Cardiac muscle cell (in vitro differentiated cells and primary cell): ENCODE data around the gene IL13. TPM values are rescaled to one million over a fixed set of nuclear protein-coding genes. Genes with fewer than 3 reads are reported as not detected.

Experiments used
- DNase-seq, 2 donors: peaks; one replicate each; pipeline versions ENCODE4 v3.0.0 to v3.0.0-alpha.2; 2010 to 2017; ENCODE audit warnings: low read depth in 1 of 2, low spot score in 1 of 2
- H3K27ac ChIP-seq: fragments of 200-600 bp; sonication (generic); 2 replicates; pipeline ENCODE4 v1.5.1; 2016
- H3K27me3 ChIP-seq: fragments of 200-600 bp; sonication (generic); 2 replicates; pipeline ENCODE4 v1.6.0; 2016; ENCODE audit warnings: control low read depth
- H3K36me3 ChIP-seq: fragments of 200-600 bp; sonication (generic); 2 replicates; pipeline ENCODE4 v1.5.1; 2016; ENCODE audit warnings: control low read depth
- H3K4me1 ChIP-seq: fragments of 200-600 bp; sonication (generic); 2 replicates; pipeline ENCODE4 v1.8.1; 2017; ENCODE audit warnings: low read depth, mild to moderate bottlenecking, mixed run types
- H3K4me3 ChIP-seq: fragments of 200-600 bp; sonication (generic); 2 replicates; pipeline ENCODE4 v1.5.1; 2016; ENCODE audit warnings: mild to moderate bottlenecking
- H3K9me3 ChIP-seq: fragments of 200-600 bp; sonication (generic); 2 replicates; pipeline ENCODE4 v1.5.1; 2017; ENCODE audit warnings: low read depth, mild to moderate bottlenecking, control low read depth
- CTCF ChIP-seq: IDR thresholded peaks from 2 replicates; pipeline ENCODE4 v1.5.1; 2012; ENCODE audit warnings: low read depth, mild to moderate bottlenecking, low read length
- polyA plus RNA-seq: library from polyadenylated mRNA; unstranded; fragments of >200 nt; fragmentation: Nextera tagmentation; extraction: Ambion mirVana; gene quantifications from 2 replicates; pipeline ENCODE4 v1.2.1, GENCODE V29; 2016
- total RNA-seq: library from RNA; depleted of rRNA; stranded (reverse); fragments of >200 nt; gene quantifications from 2 replicates; pipeline ENCODE4 v1.2.3, GENCODE V29; 2016

IL13 gene
- total and polyA plus RNA-seq, 2 experiments from 2014 or later: not detected

- DNase-seq: no peak
Observed at GRCh38 chr5:132679166-132679565, 21.2 kb downstream of the IL13 start.

DNA sequence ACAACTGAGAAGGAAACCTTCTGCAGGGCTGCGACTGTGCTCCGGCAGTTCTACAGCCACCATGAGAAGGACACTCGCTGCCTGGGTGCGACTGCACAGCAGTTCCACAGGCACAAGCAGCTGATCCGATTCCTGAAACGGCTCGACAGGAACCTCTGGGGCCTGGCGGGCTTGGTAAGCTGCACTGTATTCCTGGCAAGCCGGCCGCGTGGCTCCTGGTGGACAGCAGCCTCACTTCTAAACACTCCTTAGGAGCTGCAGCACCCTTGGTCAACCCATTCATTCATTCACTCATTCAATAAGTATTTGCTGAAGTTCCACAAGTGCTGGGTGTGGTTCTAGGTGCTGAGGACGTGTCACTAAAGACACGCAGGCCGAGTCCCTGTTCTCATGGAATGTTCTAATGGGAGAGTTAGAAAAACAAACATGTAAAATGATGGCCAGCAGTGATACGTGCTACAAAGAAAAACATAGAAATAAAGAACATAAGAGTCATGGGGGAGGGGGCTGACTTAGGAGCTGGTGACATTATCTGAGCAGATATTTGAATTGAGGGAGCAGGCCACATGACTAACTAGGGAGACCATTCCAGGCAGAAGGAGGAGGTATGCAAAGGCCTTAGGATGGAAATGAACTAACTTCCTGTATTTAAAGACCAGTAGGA lies 21.9 kb downstream of the IL13 start:
- Histone ChIP-seq H3K27me3 (no peaks in the 10 kb centered on the region), H3K4me3 (no peak overlapping the region), H3K27ac (no peak overlapping the region), H3K4me1 (no peaks in the 10 kb centered on the region), H3K36me3 (no peaks in the 10 kb centered on the region), H3K9me3 (no peaks in the 10 kb centered on the region)
- DNase-seq: no peak
- no peak for TF ChIP-seq CTCF

More at GRCh38 chr5:132679166-132679565, 21.2 kb downstream of the IL13 start:
- no peak for TF ChIP-seq CTCF
- H3K36me3 ChIP-seq: no peaks in the 10 kb centered on the region
- no peaks in the 10 kb centered on the region for H3K27me3 ChIP-seq
- H3K9me3 ChIP-seq: no peaks in the 10 kb centered on the region
- H3K27ac ChIP-seq: no peak overlapping the region
- no peak overlapping the region for H3K4me3 ChIP-seq
- no peaks in the 10 kb centered on the region for H3K4me1 ChIP-seq

GRCh38 chr5:132680780-132681475 lies 23.0 kb downstream of the IL13 start:
- Histone ChIP-seq H3K27ac (no peak overlapping the region), H3K4me3 (no peak overlapping the region), H3K36me3 (no peaks in the 10 kb centered on the region), H3K9me3 (no peaks in the 10 kb centered on the region), H3K4me1 (no peaks in the 10 kb centered on the region), H3K27me3 (no peaks in the 10 kb centered on the region)
- DNase-seq: no peak
- no peak for TF ChIP-seq CTCF

DNA sequence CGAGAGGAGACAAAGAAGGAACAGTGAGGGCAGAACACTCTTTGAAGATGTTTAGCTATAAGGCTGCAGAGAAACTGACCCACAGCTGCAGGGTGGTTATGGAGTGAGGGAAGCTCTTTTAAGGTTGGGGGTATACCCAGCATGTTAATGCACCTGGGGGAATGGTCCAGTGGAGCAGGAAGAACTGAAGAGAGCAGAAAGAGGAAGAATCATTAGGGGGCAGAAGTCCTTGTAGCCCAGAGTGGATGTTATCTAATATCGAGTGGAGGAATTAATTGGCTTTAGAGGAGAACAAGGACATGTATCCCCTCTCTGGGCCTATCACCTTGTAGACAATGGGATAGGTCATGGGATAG lies 23.5 kb downstream of the IL13 start:
- Histone ChIP-seq H3K27me3 (no peaks in the 10 kb centered on the region), H3K9me3 (no peaks in the 10 kb centered on the region), H3K27ac (no peak overlapping the region), H3K4me1 (no peaks in the 10 kb centered on the region), H3K4me3 (no peak overlapping the region), H3K36me3 (no peaks in the 10 kb centered on the region)
- DNase-seq: no peak
- TF ChIP-seq CTCF: no peak

DNA sequence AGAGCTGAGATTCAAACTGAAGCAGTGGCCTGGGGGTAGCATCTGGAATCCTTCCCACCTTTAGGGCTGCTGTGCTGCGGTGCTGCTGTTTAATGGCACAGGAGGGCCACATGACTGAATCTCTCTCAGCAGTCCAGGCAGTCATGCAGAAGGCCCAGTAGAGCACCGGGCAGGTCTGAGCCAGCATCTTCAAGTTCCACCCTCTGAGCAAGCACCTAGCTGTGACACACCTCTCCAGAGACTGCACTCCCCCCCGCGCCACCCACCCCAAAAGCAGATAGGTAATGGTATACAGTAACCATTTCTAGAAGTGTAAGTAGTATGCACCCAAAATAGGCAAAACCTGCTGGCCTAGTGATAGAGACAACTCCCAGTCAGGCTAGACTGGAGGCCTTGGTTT lies 24.0 kb downstream of the IL13 start:
- Histone ChIP-seq H3K4me3 (no peak overlapping the region), H3K27ac (no peak overlapping the region), H3K27me3 (no peaks in the 10 kb centered on the region), H3K9me3 (no peaks in the 10 kb centered on the region), H3K36me3 (no peaks in the 10 kb centered on the region), H3K4me1 (no peaks in the 10 kb centered on the region)
- TF ChIP-seq CTCF: no peak
- no peak for DNase-seq
